ENCODE data around the gene HAVCR2. TPM values are rescaled to one million over a fixed set of nuclear protein-coding genes. Genes with fewer than 3 reads are reported as not detected.

The HAVCR2 gene
- total and polyA plus RNA-seq, 9 of the 15 experiments (the other 6 are each of a cell fraction or from before 2014, with no cell fraction given) = 0.04 to 0.11 (median 0.06) TPM; not detected in 5

- TF ChIP-seq RERE (CRISPR knock-in tag; IDR thresholded peaks at IDR 0.05; ENCODE audit: borderline replicate concordance) (no peak), SIRT6 (IDR thresholded peaks at IDR 0.05; ENCODE audit: low read depth, low read length) (no peak), ZNF511 (CRISPR knock-in tag; IDR thresholded peaks at IDR 0.05) (peak; percentile 66; the same call in 1 of the 2 replicates), POLR2AphosphoS2 (IDR thresholded peaks at IDR 0.05; ENCODE audit: low read length) (no peak), SMARCA4 (IDR thresholded peaks at IDR 0.05) (no peak), MCM2 (IDR thresholded peaks at IDR 0.05; ENCODE audit: low read depth) (no peak), ADNP (tag; IDR thresholded peaks at IDR 0.05) (no peak), MBD2 (IDR thresholded peaks at IDR 0.05; ENCODE audit: borderline replicate concordance, low read depth) (no peak), PBX2 (CRISPR knock-in tag; IDR thresholded peaks at IDR 0.05; ENCODE audit: low read depth) (peak; percentile 79), PBX2 (tag; conservative IDR thresholded peaks at IDR 0.05; ENCODE audit: low read depth) (peak; percentile 98), ZSCAN32 (CRISPR knock-in tag; IDR thresholded peaks at IDR 0.05) (no peak), ZNF134 (CRISPR knock-in tag; conservative IDR thresholded peaks at IDR 0.05) (no peak), MITF (IDR thresholded peaks at IDR 0.05) (no peak), POLR3G (IDR thresholded peaks at IDR 0.05; ENCODE audit: extremely low read depth, insufficient read length, insufficient replicate concordance) (no peak), CREB3L1 (IDR thresholded peaks at IDR 0.05; ENCODE audit: borderline replicate concordance, low read depth) (peak; percentile 58; the same call in 1 of the 2 replicates), KDM2B (CRISPR knock-in tag; IDR thresholded peaks at IDR 0.05) (no peak)
Measured at GRCh38 chr5:157142317-157143126, 33.7 kb upstream of the HAVCR2 start, which contains the start of gene MED7 (continued).

Data from K562 (cell line).